ENCODE data around the gene ARID5B. TPM values are rescaled to one million over a fixed set of nuclear protein-coding genes. Genes with fewer than 3 reads are reported as not detected.

The ARID5B gene
- total and polyA plus RNA-seq, 2 donors (not counting 1 experiment from before 2014, with no cell fraction given), result 22.4 to 237 TPM

- H3K27me3 Mint-ChIP-seq, result no peaks in the 10 kb centered on the region
- no peak overlapping the region for H3K9ac ChIP-seq (ENCODE audit: low read length)
- peaks cover 0 to 4% (median 0%) of the 10 kb centered on the region in 3 donors for H3K9me3 ChIP-seq (ENCODE audit: control extremely low read depth in 1 of 3, control insufficient read depth in 2 of 3, insufficient read depth in 1 of 3, low read length in 2 of 3)
- H3K4me2 ChIP-seq (replicated peaks; ENCODE audit: low read depth, low read length, poor library complexity, severe bottlenecking), result peak overlapping the region; percentile 49
- intact Hi-C loops (cut with micrococcal nuclease), result loop anchor here (5.0 kb wide), 1 partner anchor 39 kb away; no protein-coding TSS in a partner anchor
- TF ChIP-seq CTCF (IDR thresholded peaks at IDR 0.05), result no peak
- TF ChIP-seq EZH2 (IDR thresholded peaks at IDR 0.05; ENCODE audit: borderline replicate concordance, insufficient read depth, low read depth, low read length, poor library complexity, severe bottlenecking), result no peak
- ChIA-PET POLR2A (interaction anchor here (1.2 to 1.9 kb wide), 3 partner anchors 11 to 83 kb away, joined by 3 to 4 read pairs (median 4); no protein-coding TSS in a partner anchor), CTCF (interaction anchor here (1.0 to 1.3 kb wide), 3 partner anchors 14 to 69 kb away, joined by 3 read pairs; no protein-coding TSS in a partner anchor)
- no peak for DNase-seq
- H3K4me1 Mint-ChIP-seq, result peaks cover 86% of the 10 kb centered on the region
- H3K4me3 ChIP-seq (ENCODE audit: control extremely low read depth in 1 of 5, extremely low read depth in 1 of 5, insufficient read depth in 1 of 5, low read depth in 2 of 5, low read length in 4 of 5), result no peak overlapping the region
- peaks cover 97% of the 10 kb centered on the region for H3K79me2 ChIP-seq (ENCODE audit: control insufficient read depth, insufficient read depth, low read length)
- no peaks in the 10 kb centered on the region for H4K20me1 ChIP-seq (ENCODE audit: control insufficient read depth, insufficient read depth, low read length, poor library complexity, severe bottlenecking)
- peak overlapping the region in 1 of 2 donors; percentile 69 for H3K27ac ChIP-seq (ENCODE audit: low read length in 2 of 2)
- H3K4me1 ChIP-seq (ENCODE audit: control insufficient read depth in 2 of 2, insufficient read depth in 2 of 2, low read length in 2 of 2), result peaks cover 67 to 81% of the 10 kb centered on the region in 2 donors
- no peak for ATAC-seq (ENCODE audit: low read depth)
- H3K27ac Mint-ChIP-seq, result peak overlapping the region; percentile 83
- no peaks in the 10 kb centered on the region for H3K27me3 ChIP-seq (replicated peaks in 1 of 4; ENCODE audit: control extremely low read depth in 1 of 4, control insufficient read depth in 3 of 4, insufficient read depth in 4 of 4, low read length in 3 of 4)
- no peak overlapping the region for H2AFZ ChIP-seq (ENCODE audit: insufficient read depth, low read depth, low read length, poor library complexity, severe bottlenecking)
- H3K36me3 ChIP-seq (replicated peaks in 1 of 2; ENCODE audit: control extremely low read depth in 1 of 2, control insufficient read depth in 1 of 2, extremely low read depth in 1 of 2, insufficient read depth in 2 of 2, low read length in 1 of 2), result peaks cover 4 to 40% of the 10 kb centered on the region in 2 experiments
- WGBS (ENCODE audit: insufficient coverage), result no CpG with 5 or more reads among the region's 4 CpGs
- no peaks in the 10 kb centered on the region for H3K9me3 Mint-ChIP-seq (ENCODE audit: insufficient read depth)
- peak overlapping the region; percentile 60 for H3K4me3 Mint-ChIP-seq
Measured at GRCh38 chr10:61962971-61963370, 61.5 kb downstream of the ARID5B start.

- peaks cover 63 to 75% of the 10 kb centered on the region in 2 donors for H3K4me1 ChIP-seq (ENCODE audit: control insufficient read depth in 2 of 2, insufficient read depth in 2 of 2, low read length in 2 of 2)
Measured at GRCh38 chr10:61963669-61964058, 62.2 kb downstream of the ARID5B start.

More at GRCh38 chr10:61963669-61964058, 62.2 kb downstream of the ARID5B start:
- Histone ChIP-seq H3K9ac (ENCODE audit: low read length) (peak overlapping the region; percentile 3), H3K4me3 (ENCODE audit: control extremely low read depth in 1 of 5, extremely low read depth in 1 of 5, insufficient read depth in 1 of 5, low read depth in 2 of 5, low read length in 4 of 5) (no peak overlapping the region), H3K27ac (ENCODE audit: low read length in 2 of 2) (peak overlapping the region in 1 of 2 donors; percentile 69), H2AFZ (ENCODE audit: insufficient read depth, low read depth, low read length, poor library complexity, severe bottlenecking) (no peak overlapping the region), H3K36me3 (replicated peaks in 1 of 2; ENCODE audit: control extremely low read depth in 1 of 2, control insufficient read depth in 1 of 2, extremely low read depth in 1 of 2, insufficient read depth in 2 of 2, low read length in 1 of 2) (peaks cover 6 to 43% of the 10 kb centered on the region in 2 experiments), H3K79me2 (ENCODE audit: control insufficient read depth, insufficient read depth, low read length) (peaks cover 97% of the 10 kb centered on the region), H3K9me3 (ENCODE audit: control extremely low read depth in 1 of 3, control insufficient read depth in 2 of 3, insufficient read depth in 1 of 3, low read length in 2 of 3) (no peaks in the 10 kb centered on the region), H3K4me2 (replicated peaks; ENCODE audit: low read depth, low read length, poor library complexity, severe bottlenecking) (peak overlapping the region; percentile 49), H3K27me3 (replicated peaks in 1 of 4; ENCODE audit: control extremely low read depth in 1 of 4, control insufficient read depth in 3 of 4, insufficient read depth in 4 of 4, low read length in 3 of 4) (no peaks in the 10 kb centered on the region), H4K20me1 (ENCODE audit: control insufficient read depth, insufficient read depth, low read length, poor library complexity, severe bottlenecking) (no peaks in the 10 kb centered on the region)
- ATAC-seq (ENCODE audit: low read depth), result no peak
- no peak for TF ChIP-seq EZH2 (IDR thresholded peaks at IDR 0.05; ENCODE audit: borderline replicate concordance, insufficient read depth, low read depth, low read length, poor library complexity, severe bottlenecking)
- TF ChIP-seq CTCF (IDR thresholded peaks at IDR 0.05), result no peak
- H3K4me3 Mint-ChIP-seq, result peak overlapping the region; percentile 52
- no peaks in the 10 kb centered on the region for H3K27me3 Mint-ChIP-seq
- ChIA-PET POLR2A (interaction anchor here (1.3 kb wide), 1 partner anchor 13 kb away, joined by 3 read pairs; no protein-coding TSS in a partner anchor), CTCF (interaction anchor here (1.0 to 1.6 kb wide), 8 partner anchors 10 to 281 kb away, joined by 3 to 5 read pairs (median 3); no protein-coding TSS in a partner anchor)
- intact Hi-C loops (cut with micrococcal nuclease), result loop anchor here (1.0 to 5.0 kb wide), 2 partner anchors 7 to 39 kb away; no protein-coding TSS in a partner anchor
- no peak for DNase-seq
- WGBS (ENCODE audit: insufficient coverage), result no CpG with 5 or more reads among the region's 2 CpGs
- H3K9me3 Mint-ChIP-seq (ENCODE audit: insufficient read depth), result no peaks in the 10 kb centered on the region
- peaks cover 83% of the 10 kb centered on the region for H3K4me1 Mint-ChIP-seq
- peak overlapping the region; percentile 83 for H3K27ac Mint-ChIP-seq

Measured in B cell (primary cell).